ENCODE results near the gene CPVL. TPM values are rescaled to one million over a fixed set of nuclear protein-coding genes. Genes with fewer than 3 reads are reported as not detected.
"Not testable (repeated sequence)": the region's sequence is repeated elsewhere in the genome, so short reads cannot be mapped to it uniquely, and the experiment has no call there.

Gene CPVL
- total RNA-seq, 1 donor from 2014 or later, result 49.4 TPM

DNA sequence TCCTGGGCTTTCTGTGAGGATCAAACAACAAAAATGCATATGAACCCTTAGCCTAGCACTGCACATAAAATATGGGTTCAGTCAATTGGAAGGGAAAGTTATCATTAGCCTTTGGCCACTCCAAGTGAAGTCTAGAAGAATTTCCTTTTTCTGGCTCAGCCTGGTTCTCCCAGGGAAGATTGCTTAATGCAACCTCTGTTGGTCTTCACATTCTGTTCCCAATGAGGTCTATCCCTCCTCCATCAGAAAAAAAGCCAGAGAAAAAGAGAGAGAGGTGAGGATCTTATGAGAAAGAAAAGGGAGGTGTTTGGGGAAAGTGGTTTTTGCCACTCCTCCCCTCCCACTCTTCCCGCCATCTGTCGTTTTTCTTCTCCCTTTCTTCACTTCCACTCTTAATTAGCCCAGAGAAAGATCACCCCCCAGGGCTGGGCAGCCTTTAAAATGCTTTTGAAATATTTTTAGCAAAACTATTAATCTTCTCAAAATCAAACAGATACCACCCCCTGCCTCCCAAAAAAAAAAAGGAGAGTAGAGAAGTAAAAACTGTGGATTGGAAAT lies 31.1 kb downstream of the CPVL start:
- no peak overlapping the region for H3K27ac ChIP-seq
- ATAC-seq (no peak), DNase-seq (no peak)
- no peaks in the 10 kb centered on the region for H3K36me3 ChIP-seq
- TF ChIP-seq, protein P1, sequence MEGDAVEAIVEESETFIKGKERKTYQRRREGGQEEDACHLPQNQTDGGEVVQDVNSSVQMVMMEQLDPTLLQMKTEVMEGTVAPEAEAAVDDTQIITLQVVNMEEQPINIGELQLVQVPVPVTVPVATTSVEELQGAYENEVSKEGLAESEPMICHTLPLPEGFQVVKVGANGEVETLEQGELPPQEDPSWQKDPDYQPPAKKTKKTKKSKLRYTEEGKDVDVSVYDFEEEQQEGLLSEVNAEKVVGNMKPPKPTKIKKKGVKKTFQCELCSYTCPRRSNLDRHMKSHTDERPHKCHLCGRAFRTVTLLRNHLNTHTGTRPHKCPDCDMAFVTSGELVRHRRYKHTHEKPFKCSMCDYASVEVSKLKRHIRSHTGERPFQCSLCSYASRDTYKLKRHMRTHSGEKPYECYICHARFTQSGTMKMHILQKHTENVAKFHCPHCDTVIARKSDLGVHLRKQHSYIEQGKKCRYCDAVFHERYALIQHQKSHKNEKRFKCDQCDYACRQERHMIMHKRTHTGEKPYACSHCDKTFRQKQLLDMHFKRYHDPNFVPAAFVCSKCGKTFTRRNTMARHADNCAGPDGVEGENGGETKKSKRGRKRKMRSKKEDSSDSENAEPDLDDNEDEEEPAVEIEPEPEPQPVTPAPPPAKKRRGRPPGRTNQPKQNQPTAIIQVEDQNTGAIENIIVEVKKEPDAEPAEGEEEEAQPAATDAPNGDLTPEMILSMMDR (IDR thresholded peaks at IDR 0.05), result no peak
- intact Hi-C loops (cut with DNase I), result no loop called here
- H3K4me1 ChIP-seq, result peaks cover 16% of the 10 kb centered on the region
- no peak overlapping the region for H3K4me3 ChIP-seq
- no peaks in the 10 kb centered on the region for H3K9me3 ChIP-seq
- peaks cover 6% of the 10 kb centered on the region for H3K27me3 ChIP-seq (ENCODE audit: low read depth)

DNA sequence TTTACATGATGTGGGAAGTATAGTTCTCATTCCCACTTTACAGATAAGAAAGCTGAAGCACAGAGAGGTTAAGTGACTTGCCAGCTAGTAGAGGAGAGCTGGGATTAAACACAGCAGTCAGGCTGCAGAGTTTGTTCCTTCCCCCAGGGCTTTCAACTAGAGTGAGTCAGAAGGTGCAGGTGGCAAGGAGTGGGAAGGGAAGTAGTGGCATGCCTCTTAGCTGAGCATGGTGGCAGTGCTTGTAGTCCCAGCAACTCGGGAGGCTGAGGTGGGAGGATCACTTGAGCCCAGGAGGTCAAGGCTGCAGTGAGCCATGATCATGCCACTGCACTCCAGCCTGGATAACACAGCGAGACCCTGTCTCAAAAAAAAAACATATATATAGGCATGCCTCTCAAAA lies 32.1 kb downstream of the CPVL start:
- H3K9me3 ChIP-seq; H3K4me3 ChIP-seq; H3K27ac ChIP-seq; H3K36me3 ChIP-seq; H3K27me3 ChIP-seq (ENCODE audit: low read depth); intact Hi-C loops (cut with DNase I); DNase-seq: not testable (repeated sequence)
- peaks cover 20% of the 10 kb centered on the region for H3K4me1 ChIP-seq
- ATAC-seq, result peak; percentile 26 to 42

DNA sequence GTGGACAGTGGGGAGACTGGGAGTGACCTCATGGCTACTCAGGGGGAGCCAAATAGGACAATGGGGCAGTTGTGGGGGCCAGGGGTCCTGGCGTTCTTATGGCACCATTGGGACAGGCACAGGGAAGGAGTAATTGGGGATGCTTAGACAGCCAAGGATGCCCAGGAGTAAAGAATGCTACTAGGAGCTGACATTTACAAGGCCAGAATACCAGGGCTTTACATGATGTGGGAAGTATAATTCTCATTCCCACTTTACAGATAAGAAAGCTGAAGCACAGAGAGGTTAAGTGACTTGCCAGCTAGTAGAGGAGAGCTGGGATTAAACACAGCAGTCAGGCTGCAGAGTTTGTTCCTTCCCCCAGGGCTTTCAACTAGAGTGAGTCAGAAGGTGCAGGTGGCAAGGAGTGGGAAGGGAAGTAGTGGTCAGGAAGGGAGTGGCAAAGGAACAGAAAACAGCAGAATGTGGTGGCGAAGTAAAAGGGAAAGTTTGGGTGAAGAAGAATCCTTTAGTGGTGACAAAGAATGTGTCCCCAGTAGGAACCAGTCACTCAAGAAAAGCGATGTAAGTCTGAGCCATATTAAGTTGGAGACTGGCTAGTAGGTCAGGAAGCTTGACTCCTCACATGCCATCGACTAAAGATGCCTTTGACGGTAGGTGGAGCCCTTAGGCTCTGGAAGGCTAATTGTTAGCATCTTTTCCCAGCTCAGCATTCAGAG lies 32.8 kb downstream of the CPVL start:
- Histone ChIP-seq H3K36me3 (no peaks in the 10 kb centered on the region), H3K27ac (no peak overlapping the region), H3K9me3 (no peaks in the 10 kb centered on the region), H3K4me3 (no peak overlapping the region), H3K27me3 (ENCODE audit: low read depth) (peaks cover 6% of the 10 kb centered on the region), H3K4me1 (peaks cover 20% of the 10 kb centered on the region)
- DNase-seq, result no peak
- intact Hi-C loops (cut with DNase I), result no loop called here
- ATAC-seq, result peak; percentile 49 to 53
- TF ChIP-seq, protein P1 (IDR thresholded peaks at IDR 0.05), result peak; percentile 11

DNA sequence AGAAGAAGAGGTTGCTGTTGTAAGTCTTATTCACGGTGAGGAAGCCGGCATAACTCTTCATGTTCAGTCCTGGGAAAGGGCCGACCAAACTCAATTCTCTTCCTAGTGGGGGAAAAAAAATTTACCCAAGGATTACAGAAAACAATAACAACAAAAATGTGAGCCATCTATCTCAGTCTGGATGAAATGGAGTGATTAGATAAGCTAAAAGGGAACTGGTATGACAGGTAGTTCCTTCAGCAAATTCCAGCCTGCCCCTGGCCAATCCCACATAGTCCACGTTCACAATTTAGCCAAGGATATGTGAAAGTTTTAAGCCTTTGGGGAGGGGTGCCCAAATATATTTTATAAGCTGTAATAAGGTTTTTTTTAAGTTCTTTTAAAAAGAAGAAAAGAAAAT lies 33.6 kb downstream of the CPVL start:
- no peaks in the 10 kb centered on the region for H3K36me3 ChIP-seq
- H3K4me3 ChIP-seq, result no peak overlapping the region
- no peak for ATAC-seq
- no peak for DNase-seq
- intact Hi-C loops (cut with DNase I), result no loop called here
- H3K9me3 ChIP-seq, result no peaks in the 10 kb centered on the region
- TF ChIP-seq, protein P1 (IDR thresholded peaks at IDR 0.05), result no peak
- peaks cover 20% of the 10 kb centered on the region for H3K4me1 ChIP-seq
- H3K27me3 ChIP-seq (ENCODE audit: low read depth), result peaks cover 6% of the 10 kb centered on the region
- no peak overlapping the region for H3K27ac ChIP-seq

DNA sequence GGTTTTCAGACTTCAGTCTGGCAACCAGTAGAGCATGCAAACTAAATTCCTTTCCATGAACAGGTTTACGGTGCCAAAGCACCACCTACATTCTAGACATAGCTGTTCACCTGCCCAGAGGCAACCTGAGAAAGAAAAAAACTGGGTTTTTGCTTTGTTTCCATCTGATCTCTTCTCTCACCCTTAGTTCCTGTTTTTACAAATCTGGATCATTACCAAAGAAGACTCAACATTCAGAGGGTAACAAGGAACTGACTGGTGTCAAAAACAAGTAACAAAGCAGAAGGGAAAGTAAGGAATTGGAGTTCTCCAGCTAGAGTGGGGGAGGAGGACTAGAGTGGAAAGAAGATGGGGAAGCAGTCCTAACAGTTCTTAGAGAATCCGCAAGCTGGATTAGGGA lies 36.4 kb downstream of the CPVL start:
- H3K4me3 ChIP-seq, result no peak overlapping the region
- DNase-seq, result no peak

DNA sequence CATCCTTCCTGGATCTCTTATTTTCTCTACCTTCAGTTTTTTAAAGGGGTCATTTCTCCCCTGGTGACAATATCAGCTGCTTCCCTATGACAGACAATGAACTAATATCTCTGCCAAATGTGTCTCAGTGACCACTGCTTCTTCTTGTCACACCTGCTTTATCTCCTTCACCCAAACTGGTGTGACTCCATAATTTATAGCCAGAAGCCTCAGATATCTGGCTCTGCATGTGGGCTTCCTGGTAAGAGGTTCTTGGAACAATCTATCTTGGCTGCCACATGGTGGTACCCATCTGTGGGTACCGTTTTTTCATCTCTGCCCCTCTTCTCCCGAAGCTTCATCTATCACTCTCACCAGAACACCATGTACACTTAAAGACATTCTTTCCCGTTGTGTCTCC lies 37.0 kb downstream of the CPVL start:
- Histone ChIP-seq H3K36me3 (no peaks in the 10 kb centered on the region), H3K27ac (no peak overlapping the region), H3K27me3 (ENCODE audit: low read depth) (peaks cover 6% of the 10 kb centered on the region), H3K4me3 (no peak overlapping the region), H3K9me3 (no peaks in the 10 kb centered on the region), H3K4me1 (peaks cover 9% of the 10 kb centered on the region)
- TF ChIP-seq, protein P1 (IDR thresholded peaks at IDR 0.05), result no peak
- ATAC-seq, result no peak
- no peak for DNase-seq
- intact Hi-C loops (cut with DNase I), result no loop called here

More for the DNA sequence above, 36.4 kb downstream of the CPVL start:
- no peaks in the 10 kb centered on the region for H3K9me3 ChIP-seq
- TF ChIP-seq, protein P1 (IDR thresholded peaks at IDR 0.05), result no peak
- intact Hi-C loops (cut with DNase I), result no loop called here
- peaks cover 6% of the 10 kb centered on the region for H3K27me3 ChIP-seq (ENCODE audit: low read depth)
- no peak overlapping the region for H3K27ac ChIP-seq
- H3K36me3 ChIP-seq, result no peaks in the 10 kb centered on the region
- ATAC-seq, result peak; percentile 30 to 60
- peaks cover 9% of the 10 kb centered on the region for H3K4me1 ChIP-seq
